DMS53 treated with DMSO at 0.1 percent for 48 hours (cell line): ENCODE measurements around the gene UBA3.
A peak's percentile ranks its signal among the peaks of the same experiment; 100 is the strongest.

Experiments
- DNase-seq: peaks from one replicate; lab custom pipeline; 2025; ENCODE audit not compliant: unreplicated experiment; lab: John Stamatoyannopoulos, UW

The UBA3 gene

GRCh38 chr3:69072928-69073327, 7.2 kb downstream of the UBA3 start:
- no peak for DNase-seq

- DNase-seq: no peak
These were observed 14.0 kb downstream of the UBA3 start for GRCh38 chr3:69066121-69066520.

- no peak for DNase-seq
These were observed 14.7 kb downstream of the UBA3 start for GRCh38 chr3:69065318-69065964.

GRCh38 chr3:69063636-69064035, 16.5 kb downstream of the UBA3 start:
- no peak for DNase-seq

- no peak for DNase-seq
These were observed 20.5 kb downstream of the UBA3 start for GRCh38 chr3:69059688-69060087.

- DNase-seq: no peak
These were observed 21.3 kb downstream of the UBA3 start for GRCh38 chr3:69058947-69059224.

- DNase-seq: no peak
These were observed 21.8 kb downstream of the UBA3 start for GRCh38 chr3:69058180-69058946.

GRCh38 chr3:69052472-69052898, 27.7 kb downstream of the UBA3 start:
- no peak for DNase-seq

- DNase-seq: no peak
These were observed 28.3 kb downstream of the UBA3 start, which contains the start of gene TMF1 for GRCh38 chr3:69051756-69052471. Gene TMF1 (minus strand): TSS chr3:69052333. CDS start chr3:69052086, 247 bp downstream.

GRCh38 chr3:69048990-69049389, 31.2 kb downstream of the UBA3 start:
- DNase-seq: no peak

- no peak for DNase-seq
These were observed 35.6 kb downstream of the UBA3 start for GRCh38 chr3:69044608-69045007.

GRCh38 chr3:69033470-69033869, 46.7 kb downstream of the UBA3 start:
- DNase-seq: no peak

- no peak for DNase-seq
These were observed 47.4 kb downstream of the UBA3 start for GRCh38 chr3:69032737-69033136.

GRCh38 chr3:69032142-69032541, 48.0 kb downstream of the UBA3 start:
- DNase-seq: no peak

- no peak for DNase-seq
These were observed 48.5 kb downstream of the UBA3 start for GRCh38 chr3:69031635-69032034.

- DNase-seq: no peak
These were observed 59.3 kb downstream of the UBA3 start for GRCh38 chr3:69020857-69021256.

- DNase-seq: no peak
These were observed 59.7 kb downstream of the UBA3 start for GRCh38 chr3:69020424-69020823.

GRCh38 chr3:69016901-69017300, 63.3 kb downstream of the UBA3 start:
- DNase-seq: no peak

GRCh38 chr3:69016102-69016501, 64.1 kb downstream of the UBA3 start:
- no peak for DNase-seq

- no peak for DNase-seq
These were observed 66.1 kb downstream of the UBA3 start for GRCh38 chr3:69014022-69014580.

- peak; percentile 3 for DNase-seq
These were observed 66.7 kb downstream of the UBA3 start, which contains the start of gene EOGT for GRCh38 chr3:69013253-69014021. Gene EOGT (minus strand): TSS chr3:69013684. CDS start chr3:69009846, 3,838 bp downstream.
